ENCODE results near the gene MT1M. TPM values are rescaled to one million over a fixed set of nuclear protein-coding genes. Genes with fewer than 3 reads are reported as not detected.
"Not testable (repeated sequence)": the region's sequence is repeated elsewhere in the genome, so short reads cannot be mapped to it uniquely, and the experiment has no call there.

Gene MT1M
- total RNA-seq, 2 donors from 2014 or later, result 23.2 to 53.6 TPM

- no peak for DNase-seq (ENCODE audit: low spot score)
- TF ChIP-seq, protein P1, sequence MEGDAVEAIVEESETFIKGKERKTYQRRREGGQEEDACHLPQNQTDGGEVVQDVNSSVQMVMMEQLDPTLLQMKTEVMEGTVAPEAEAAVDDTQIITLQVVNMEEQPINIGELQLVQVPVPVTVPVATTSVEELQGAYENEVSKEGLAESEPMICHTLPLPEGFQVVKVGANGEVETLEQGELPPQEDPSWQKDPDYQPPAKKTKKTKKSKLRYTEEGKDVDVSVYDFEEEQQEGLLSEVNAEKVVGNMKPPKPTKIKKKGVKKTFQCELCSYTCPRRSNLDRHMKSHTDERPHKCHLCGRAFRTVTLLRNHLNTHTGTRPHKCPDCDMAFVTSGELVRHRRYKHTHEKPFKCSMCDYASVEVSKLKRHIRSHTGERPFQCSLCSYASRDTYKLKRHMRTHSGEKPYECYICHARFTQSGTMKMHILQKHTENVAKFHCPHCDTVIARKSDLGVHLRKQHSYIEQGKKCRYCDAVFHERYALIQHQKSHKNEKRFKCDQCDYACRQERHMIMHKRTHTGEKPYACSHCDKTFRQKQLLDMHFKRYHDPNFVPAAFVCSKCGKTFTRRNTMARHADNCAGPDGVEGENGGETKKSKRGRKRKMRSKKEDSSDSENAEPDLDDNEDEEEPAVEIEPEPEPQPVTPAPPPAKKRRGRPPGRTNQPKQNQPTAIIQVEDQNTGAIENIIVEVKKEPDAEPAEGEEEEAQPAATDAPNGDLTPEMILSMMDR (IDR thresholded peaks at IDR 0.05), result no peak
- Histone ChIP-seq H3K9me3 (no peaks in the 10 kb centered on the region), H3K27me3 (replicated peaks; ENCODE audit: insufficient read depth) (peaks cover 13% of the 10 kb centered on the region), H3K36me3 (no peaks in the 10 kb centered on the region), H3K4me3 (no peak within 1 kb of the TSS), H3K4me1 (ENCODE audit: control insufficient read depth in 1 of 2, low read depth in 2 of 2) (peaks cover 6 to 22% of the 10 kb centered on the region in 2 donors), H3K27ac (no peak within 1 kb of the TSS)
- no peak for ATAC-seq (ENCODE audit: insufficient number of reproducible peaks, low FRiP score, low read depth)
Measured at GRCh38 chr16:56669005-56669839, 36.8 kb downstream of the MT1M start, which contains the start of gene MT1H. Gene MT1H, plus strand, starts transcription at chr16:56669814. Its CDS starts 71 bp downstream, at chr16:56669885.

DNA sequence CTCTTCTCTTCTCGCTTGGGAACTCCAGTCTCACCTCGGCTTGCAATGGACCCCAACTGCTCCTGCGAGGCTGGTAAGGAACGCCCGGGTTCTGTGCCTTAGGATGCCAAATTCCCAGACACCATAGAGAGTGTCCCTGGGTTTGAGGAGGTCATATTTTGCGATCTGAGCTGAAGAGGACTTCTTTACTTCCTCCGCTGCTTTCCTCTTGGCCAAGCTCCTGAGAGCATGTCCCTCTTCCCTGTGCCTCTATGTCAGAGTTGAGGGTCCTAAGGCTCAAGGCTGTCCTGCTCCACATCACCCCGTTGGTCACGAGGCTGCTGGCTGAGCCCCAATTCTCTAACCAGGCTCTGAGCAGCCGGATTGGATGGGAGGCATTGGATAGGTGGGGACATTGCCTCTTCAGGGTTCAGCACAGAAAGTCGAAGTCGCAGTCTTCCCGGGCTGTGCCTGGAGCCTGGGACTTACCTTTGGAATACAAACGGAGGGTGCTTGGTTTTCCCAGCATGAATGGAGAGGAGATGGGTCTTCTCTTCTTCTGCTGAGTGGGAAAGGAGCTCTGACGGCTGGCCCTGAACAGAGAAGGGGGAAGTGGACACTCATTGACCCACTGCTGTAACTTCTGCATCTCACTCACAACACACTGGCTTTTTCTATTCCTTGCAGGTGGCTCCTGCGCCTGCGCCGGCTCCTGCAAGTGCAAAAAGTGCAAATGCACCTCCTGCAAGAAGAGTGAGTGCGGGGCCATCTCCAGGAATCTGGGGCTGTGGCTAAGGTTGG lies 37.6 kb downstream of the MT1M start:
- H3K27me3 ChIP-seq (replicated peaks; ENCODE audit: insufficient read depth), result peaks cover 14% of the 10 kb centered on the region

GRCh38 chr16:56670620-56670934 lies 38.1 kb downstream of the MT1M start:
- Histone ChIP-seq H3K4me1 (ENCODE audit: control insufficient read depth in 1 of 2, low read depth in 2 of 2) (peaks cover 6 to 22% of the 10 kb centered on the region in 2 donors), H3K36me3 (no peaks in the 10 kb centered on the region), H3K4me3 (no peak overlapping the region), H3K27me3 (replicated peaks; ENCODE audit: insufficient read depth) (peaks cover 19% of the 10 kb centered on the region), H3K9me3 (no peaks in the 10 kb centered on the region), H3K27ac (no peak overlapping the region)
- DNase-seq (ENCODE audit: low spot score) (no peak), ATAC-seq (ENCODE audit: insufficient number of reproducible peaks, low FRiP score, low read depth) (no peak)
- TF ChIP-seq, protein P1 (IDR thresholded peaks at IDR 0.05), result no peak

More for the DNA sequence above, 37.6 kb downstream of the MT1M start:
- TF ChIP-seq, protein P1 (IDR thresholded peaks at IDR 0.05), result no peak
- Histone ChIP-seq H3K4me3 (no peak overlapping the region), H3K27ac (no peak overlapping the region), H3K9me3 (no peaks in the 10 kb centered on the region), H3K36me3 (no peaks in the 10 kb centered on the region), H3K4me1 (ENCODE audit: control insufficient read depth in 1 of 2, low read depth in 2 of 2) (peaks cover 6 to 22% of the 10 kb centered on the region in 2 donors)
- DNase-seq (ENCODE audit: low spot score), result no peak
- ATAC-seq (ENCODE audit: insufficient number of reproducible peaks, low FRiP score, low read depth), result no peak

- not testable (repeated sequence) for H3K9me3 ChIP-seq; DNase-seq (ENCODE audit: low spot score); H3K4me3 ChIP-seq; ATAC-seq (ENCODE audit: insufficient number of reproducible peaks, low FRiP score, low read depth); H3K27ac ChIP-seq; H3K36me3 ChIP-seq
- Histone ChIP-seq H3K27me3 (replicated peaks; ENCODE audit: insufficient read depth) (peaks cover 22% of the 10 kb centered on the region), H3K4me1 (ENCODE audit: control insufficient read depth in 1 of 2, low read depth in 2 of 2) (peaks cover 10 to 30% of the 10 kb centered on the region in 2 donors)
Measured at GRCh38 chr16:56671691-56672090, 39.2 kb downstream of the MT1M start.

DNA sequence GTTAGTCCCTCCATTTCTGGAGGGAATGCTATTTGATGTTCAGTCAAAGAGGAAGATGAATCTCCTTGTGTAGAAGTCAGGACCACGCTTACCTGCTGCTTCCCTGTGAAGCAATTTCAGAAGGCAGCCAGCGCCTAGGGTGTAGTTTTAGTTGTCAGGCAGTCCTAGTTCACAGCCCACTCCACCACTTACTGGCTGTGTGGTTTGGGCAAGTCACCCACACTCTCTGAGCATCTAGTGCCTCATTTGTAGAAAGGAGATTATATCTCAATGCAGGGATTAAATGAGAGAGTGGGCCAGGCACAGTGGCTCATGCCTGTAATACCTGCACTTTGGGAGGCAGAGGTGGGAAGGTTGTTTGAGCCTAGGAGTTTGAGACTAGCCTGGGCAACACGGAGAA lies 39.7 kb downstream of the MT1M start:
- not testable (repeated sequence) for H3K9me3 ChIP-seq; DNase-seq (ENCODE audit: low spot score); ATAC-seq (ENCODE audit: insufficient number of reproducible peaks, low FRiP score, low read depth); H3K36me3 ChIP-seq; H3K4me3 ChIP-seq; H3K27ac ChIP-seq
- peaks cover 22% of the 10 kb centered on the region for H3K27me3 ChIP-seq (replicated peaks; ENCODE audit: insufficient read depth)
- peaks cover 10 to 28% of the 10 kb centered on the region in 2 donors for H3K4me1 ChIP-seq (ENCODE audit: control insufficient read depth in 1 of 2, low read depth in 2 of 2)
